PC-9 (cell line): ENCODE results near the gene SPOP.

Experiments
- CTCF ChIP-seq: fragments of 200-600 bp; sonication (generic); conservative IDR thresholded peaks from 2 replicates; pipeline ENCODE4 v1.6.1; 2017; ENCODE audit warnings: mixed run types, antibody characterized with exemption, mild to moderate bottlenecking, moderate library complexity
- EZH2 ChIP-seq: fragments of 200-600 bp; sonication (generic); IDR thresholded peaks from 2 replicates; pipeline ENCODE4 v1.8.0; 2017; ENCODE audit warnings: antibody characterized with exemption, low read depth

DNA sequence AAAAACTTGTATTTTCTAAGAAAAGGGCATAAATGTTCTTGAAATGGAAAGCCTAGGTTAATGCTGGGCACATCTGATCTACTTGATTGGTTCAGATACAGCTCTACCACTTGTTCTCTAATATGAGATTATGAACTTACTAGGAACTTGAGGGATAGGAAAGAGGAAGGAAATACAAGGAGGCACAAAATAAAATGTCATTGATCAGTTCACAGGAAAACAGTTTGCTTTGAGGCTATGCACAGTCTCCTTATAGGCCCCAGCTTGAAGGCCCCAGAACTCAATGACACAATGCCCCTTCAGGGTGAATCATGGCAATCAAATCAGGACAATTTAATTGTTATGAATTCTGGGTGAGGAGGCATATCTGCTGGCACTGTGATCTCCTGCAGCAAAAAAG, 75.1 kb downstream of the SPOP start:
- TF ChIP-seq CTCF (no peak), EZH2 (no peak)
